Activated effector memory CD4-positive, alpha-beta T cell treated with Interleukin-2 at 50 U/mL for 16 hours (primary cell): ENCODE measurements around the gene PARN.
"Not testable (repeated sequence)": the region's sequence is repeated elsewhere in the genome, so short reads cannot be mapped to it uniquely, and the experiment has no call there.

ENCODE experiments used
- DNase-seq: peaks from one replicate; pipeline ENCODE4 v3.0.0-alpha.2; 2020

PARN gene

GRCh38 chr16:14630620-14631330 lies 715 bp upstream of the PARN start:
- not testable (repeated sequence) for DNase-seq

- no peak for DNase-seq
These were observed 495 bp downstream of the PARN start for GRCh38 chr16:14629612-14629918.

- DNase-seq: peak; percentile 5
These were observed 1.1 kb downstream of the PARN start for GRCh38 chr16:14628806-14629611.

GRCh38 chr16:14627078-14627477 lies 3.0 kb downstream of the PARN start:
- DNase-seq: no peak

DNA sequence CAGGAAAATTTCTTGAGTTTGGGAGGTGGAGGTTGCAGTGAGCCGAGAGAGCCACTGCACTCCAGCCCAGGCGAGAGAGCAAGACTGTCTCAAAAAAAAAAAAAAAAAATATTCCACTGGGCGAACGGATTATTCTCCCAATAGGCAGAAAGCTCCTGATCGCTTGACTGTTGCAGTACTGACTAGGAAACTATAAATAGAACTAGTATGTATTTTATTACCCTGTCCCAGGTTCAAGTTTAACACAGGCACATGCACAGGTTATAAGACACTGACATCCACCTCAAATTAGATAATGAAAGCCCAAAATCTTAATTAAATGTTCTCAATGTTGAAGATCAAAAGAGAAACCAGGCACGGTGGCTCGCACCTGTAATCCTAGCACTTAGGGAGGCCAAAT lies 11.5 kb downstream of the PARN start:
- DNase-seq: no peak

- no peak for DNase-seq
These were observed 13.8 kb downstream of the PARN start for GRCh38 chr16:14616280-14616679.

- no peak for DNase-seq
These were observed 16.1 kb downstream of the PARN start for GRCh38 chr16:14613991-14614390.

DNA sequence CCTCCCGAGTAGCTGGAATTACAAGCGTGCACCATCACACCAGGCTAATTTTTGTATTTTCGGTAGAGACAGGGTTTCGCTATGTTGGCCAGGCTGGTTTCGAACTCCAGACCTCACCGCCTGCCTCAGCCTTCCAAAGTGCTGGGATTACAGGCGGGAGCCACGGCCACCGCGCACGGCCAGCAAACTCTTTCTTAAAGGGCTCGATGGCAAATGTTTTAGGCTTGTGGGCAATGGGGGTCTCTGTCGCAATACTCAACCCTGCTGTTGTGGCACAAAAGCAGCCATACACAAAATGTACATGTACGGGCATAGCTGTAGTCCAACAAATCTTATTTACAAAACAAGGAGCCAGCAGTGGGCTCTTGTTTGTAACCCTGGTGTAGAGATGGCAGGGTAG lies 18.4 kb downstream of the PARN start:
- no peak for DNase-seq

GRCh38 chr16:14609716-14610115 lies 20.3 kb downstream of the PARN start:
- no peak for DNase-seq

DNA sequence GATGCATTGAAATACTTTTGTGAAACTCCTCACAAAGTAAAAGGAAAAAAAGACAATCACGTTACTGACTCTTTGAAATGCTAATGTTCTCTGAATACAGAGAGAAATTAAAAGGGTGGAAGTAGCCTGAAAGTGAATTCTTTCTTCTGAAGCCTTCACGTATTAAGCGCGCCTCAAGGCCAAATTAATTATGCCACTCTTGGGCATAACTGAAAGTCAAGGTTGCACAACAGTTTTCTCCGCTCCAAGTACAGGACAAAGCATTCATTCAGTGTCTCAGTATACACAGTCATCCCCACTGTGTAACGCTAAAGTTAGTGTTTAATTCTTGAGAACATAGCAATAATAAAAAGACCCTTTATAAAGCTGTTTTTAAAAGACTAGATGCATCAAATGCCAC lies 21.5 kb downstream of the PARN start:
- DNase-seq: no peak

- DNase-seq: no peak
These were observed 21.9 kb downstream of the PARN start for GRCh38 chr16:14608111-14608566.

GRCh38 chr16:14606102-14606501 lies 24.0 kb downstream of the PARN start:
- no peak for DNase-seq

- no peak for DNase-seq
These were observed 27.6 kb downstream of the PARN start for GRCh38 chr16:14602443-14602963.

DNA sequence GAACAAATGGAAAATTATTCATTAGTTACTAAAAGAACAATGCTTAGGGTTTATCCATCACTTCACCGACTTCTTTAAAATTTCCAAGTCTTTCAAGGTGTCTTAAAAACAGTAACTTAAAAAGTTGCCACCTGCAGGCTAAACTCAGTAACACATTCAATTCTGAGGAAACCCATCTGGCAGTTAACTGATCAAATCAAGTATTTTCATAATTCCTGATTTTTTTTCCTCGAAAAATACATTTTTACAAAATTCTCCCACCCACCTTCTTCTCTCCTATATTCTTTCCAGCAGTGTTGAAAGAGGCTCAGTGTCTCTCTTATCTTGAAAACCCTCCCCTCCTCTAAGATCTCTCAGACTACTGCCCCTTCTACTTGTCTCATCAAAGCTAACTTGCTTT lies 29.9 kb downstream of the PARN start:
- no peak for DNase-seq

GRCh38 chr16:14586637-14587305 lies 43.3 kb downstream of the PARN start:
- DNase-seq: no peak

- DNase-seq: no peak
These were observed 44.8 kb downstream of the PARN start for GRCh38 chr16:14585287-14585686.

- DNase-seq: not testable (repeated sequence)
These were observed 49.1 kb downstream of the PARN start for GRCh38 chr16:14580926-14581325.

GRCh38 chr16:14579266-14579665 lies 50.8 kb downstream of the PARN start:
- DNase-seq: no peak

DNA sequence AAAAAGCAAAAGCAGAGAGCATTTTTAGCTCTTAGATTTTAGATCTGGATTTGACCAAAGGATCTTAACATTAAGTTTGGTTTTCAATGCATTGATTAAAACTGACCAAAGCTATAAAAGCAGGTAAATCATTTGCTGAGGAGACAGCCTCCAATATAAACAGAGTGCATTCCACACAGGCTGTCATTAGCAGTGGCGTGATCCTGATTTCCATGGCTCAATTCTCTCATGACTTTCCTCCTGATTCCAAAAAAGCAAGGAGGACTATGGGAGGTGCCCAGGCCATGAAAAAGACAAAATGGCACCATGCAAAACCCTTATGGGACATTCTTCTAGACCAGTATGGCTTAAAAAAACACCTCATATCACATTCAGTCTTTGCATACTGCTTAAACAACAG lies 53.5 kb downstream of the PARN start:
- no peak for DNase-seq

DNA sequence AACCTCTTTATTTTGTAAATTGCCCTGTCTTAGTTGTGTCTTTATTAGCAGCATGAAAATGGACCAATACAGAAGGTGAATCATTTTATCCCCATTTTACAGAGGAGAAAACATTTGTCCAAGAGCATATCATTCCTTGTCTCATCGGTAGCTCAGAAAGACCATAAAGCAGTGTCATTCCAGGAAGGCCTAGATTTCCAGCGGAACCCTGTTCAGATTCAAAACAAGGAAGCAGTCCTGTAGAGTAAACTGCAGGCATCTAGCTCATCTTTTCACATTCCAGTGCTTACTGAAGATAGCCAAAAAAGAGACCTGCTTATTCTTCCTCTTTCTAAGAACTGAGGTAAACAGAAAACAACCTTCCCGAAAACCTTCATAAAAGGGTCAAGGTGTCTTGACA lies 54.0 kb downstream of the PARN start:
- DNase-seq: no peak

GRCh38 chr16:14574698-14575415 lies 55.2 kb downstream of the PARN start:
- DNase-seq: not testable (repeated sequence)

GRCh38 chr16:14572535-14572934 lies 57.5 kb downstream of the PARN start:
- DNase-seq: no peak

DNA sequence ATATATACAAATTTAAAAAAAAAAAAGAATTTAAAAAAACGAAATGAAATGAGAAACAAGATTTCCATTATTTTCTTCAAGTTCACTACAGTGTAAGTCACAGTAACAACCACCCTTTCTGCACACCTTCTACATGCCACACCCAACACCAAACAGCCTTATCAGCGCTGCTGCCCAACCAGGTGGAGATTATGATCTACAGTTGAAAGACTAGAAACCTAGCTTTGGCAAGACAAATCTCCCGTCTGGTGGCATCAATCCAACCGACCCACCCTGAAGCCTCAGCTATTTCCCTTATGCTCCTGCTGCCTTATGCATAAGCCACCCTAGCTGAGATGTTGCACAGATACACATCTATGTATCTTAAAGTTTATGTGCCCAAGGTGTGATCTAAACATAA lies 60.8 kb downstream of the PARN start:
- no peak for DNase-seq
